GM19239 (cell line): Measurements from ENCODE around the gene ICA1.
A peak's percentile ranks its signal among the peaks of the same experiment; 100 is the strongest.

Experiments used
- DNase-seq: peaks from one replicate; pipeline ENCODE4 v3.0.0; 2011; ENCODE audit warnings: low spot score; ENCODE audit not compliant: insufficient read length
- FAIRE-seq: peaks from 2 replicates; lab custom pipeline; 2011; peaks lifted over from hg19 to GRCh38; lab: Jason Lieb, UNC

Gene ICA1

DNA sequence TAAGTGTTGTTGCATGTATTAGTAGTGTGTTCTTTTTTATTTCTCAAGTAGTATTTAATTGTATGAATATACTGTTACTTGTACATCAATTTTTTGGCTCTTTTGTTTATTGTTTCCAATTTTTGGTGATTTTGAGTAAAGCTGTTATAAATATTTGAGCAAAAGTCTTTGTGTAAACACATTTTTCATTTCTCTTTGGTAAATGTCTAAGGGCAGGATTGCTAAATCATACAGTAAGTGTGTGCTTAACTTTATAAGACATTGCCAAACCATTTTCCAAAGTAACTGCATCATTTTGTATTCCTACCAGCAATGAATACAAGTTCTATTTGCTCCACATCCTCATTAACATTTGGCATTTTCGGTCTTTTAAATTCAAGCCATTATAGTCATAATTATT is 92.8 kb downstream of the ICA1 start:
- FAIRE-seq (no peak), DNase-seq (no peak)

DNA sequence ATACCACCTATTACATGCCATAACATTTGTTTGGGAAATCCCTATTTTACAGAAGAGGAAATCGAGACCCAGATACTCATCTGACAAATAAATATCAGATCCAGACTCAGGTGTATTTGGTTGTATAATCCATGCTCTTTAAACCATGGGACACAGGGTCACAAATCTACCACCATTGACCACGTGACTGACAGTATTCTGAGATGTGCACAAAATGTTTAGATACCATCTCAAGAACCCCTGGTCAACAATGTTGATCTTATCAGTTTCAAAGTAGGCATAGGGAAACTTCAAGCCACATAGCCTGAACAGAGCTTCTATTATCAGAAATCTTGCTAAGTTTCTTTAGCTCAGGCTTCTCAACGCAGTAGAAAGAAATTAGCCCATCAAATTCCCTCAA is 93.6 kb downstream of the ICA1 start:
- DNase-seq: no peak
- peak; percentile 18 for FAIRE-seq

DNA sequence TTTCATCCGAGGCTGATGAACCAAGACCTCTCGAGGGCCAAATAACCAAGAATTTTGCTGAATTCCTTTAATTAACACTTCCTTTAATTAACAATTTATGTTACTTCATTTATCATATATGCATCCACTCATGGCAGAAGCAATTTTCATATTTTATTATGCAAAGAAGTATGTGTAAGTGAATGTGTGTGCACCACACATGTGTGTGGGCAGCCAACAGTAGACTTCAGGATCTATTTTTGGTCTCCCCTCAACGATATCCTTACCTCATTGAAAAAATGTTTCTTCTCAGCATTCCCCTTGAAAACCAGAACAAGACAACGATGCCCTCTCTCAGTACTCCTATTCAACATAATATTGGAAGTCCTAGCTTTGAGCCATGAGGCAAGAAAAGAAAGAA is 96.8 kb downstream of the ICA1 start:
- FAIRE-seq (no peak), DNase-seq (no peak)

DNA sequence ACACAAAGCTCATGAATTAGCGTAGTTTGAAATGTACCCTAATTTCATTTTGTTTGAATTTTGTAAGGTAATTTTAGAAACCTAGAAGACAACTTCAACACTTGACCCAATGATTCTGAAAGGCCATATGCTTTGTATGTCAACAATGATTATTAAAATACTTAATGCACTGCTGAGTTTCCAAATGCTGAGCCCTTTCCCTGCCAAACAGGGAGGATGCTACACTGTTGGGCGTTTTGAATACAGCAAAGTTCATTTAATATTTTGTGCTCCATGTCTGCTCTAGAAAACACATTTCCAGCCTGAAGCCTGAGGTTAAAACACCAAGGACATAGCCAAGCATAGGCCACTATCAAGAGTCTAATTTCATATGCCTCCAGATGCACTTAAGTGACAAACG is 99.8 kb downstream of the ICA1 start:
- no peak for FAIRE-seq
- no peak for DNase-seq

DNA sequence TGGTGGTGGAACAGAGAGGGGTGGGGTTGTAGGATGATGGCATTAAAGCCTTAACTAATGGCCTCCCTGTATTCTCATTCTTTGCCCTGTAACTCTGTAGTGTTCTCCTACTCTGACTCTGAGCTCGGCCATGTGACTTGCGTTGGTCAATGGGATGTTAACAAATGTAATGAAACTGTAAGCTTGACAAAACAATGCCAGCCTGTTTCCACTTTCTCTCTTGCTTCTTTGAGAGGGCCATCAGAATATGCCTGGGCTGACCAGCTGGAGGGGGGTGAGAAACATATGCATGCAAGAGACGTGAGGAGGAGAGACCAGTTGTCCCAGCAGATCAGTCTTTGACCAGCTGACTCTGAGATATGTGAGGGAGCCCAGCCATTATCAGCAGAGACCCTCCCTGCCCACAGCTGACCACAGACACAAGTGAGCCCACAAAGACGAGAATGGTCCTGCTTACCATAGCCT is 100.6 kb downstream of the ICA1 start:
- DNase-seq: no peak
- no peak for FAIRE-seq

DNA sequence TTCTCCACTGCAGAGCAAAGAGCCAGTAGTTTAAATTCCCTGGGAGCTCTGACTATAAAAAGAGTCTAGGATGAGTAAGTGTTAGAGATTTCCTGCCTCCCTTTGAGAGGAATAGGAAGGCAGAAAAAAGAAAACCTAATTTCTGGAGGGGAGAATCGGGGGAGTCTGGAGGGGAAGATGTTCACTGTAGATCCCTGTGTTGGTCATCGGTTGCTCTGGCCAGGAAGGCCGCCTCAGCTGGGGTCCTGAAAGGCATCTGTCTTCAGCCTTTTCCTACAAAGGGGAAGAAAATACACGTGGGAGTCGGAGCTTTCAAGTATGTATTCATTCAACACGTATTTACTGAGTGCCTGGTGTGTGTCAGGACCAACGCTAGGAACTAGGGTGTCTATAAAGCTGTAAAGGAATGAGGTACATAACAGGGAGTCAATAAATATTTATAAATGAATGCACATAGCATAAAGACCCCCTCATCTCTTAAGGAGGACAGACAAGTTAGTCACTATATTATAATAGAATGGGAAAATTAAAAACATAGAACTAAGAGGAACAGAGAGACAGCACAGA is 101.1 kb downstream of the ICA1 start:
- no peak for FAIRE-seq
- no peak for DNase-seq

DNA sequence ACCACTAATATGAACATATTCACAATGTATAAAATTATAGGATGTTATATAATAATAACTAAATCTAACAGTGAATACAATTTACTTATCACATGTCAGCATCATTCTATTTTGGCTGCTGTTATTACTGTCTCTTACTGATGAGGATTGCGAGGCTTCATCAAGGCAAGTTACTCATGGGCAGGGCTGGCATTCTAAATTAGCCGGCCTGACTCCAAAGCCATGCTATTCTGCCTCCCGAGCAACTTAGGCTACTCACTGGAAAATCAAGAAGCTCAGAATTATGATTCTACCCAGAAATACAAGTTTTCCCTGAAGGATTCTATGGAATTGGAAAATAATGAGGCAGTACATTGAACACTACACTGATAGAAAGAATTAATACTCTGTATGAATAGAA is 101.7 kb downstream of the ICA1 start:
- FAIRE-seq (no peak), DNase-seq (no peak)

DNA sequence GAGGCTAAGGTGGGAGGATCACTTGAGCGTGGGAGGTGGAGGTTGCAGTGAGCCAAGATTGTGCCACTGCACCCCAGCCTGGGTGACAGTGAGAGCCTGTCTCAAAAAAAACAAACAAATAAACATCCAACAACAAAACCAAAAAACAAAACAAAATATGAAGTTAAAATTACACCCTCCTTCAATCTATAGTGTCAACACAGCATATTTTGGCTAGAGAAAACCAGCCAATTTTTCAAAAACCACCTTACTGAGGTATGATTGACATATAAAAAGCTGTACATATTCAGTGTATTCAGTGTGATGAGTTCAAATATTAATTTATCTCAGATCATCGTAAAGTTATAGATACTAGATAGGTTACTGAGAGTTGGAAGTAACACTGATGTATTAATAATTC is 102.4 kb downstream of the ICA1 start:
- DNase-seq: no peak
- no peak for FAIRE-seq

DNA sequence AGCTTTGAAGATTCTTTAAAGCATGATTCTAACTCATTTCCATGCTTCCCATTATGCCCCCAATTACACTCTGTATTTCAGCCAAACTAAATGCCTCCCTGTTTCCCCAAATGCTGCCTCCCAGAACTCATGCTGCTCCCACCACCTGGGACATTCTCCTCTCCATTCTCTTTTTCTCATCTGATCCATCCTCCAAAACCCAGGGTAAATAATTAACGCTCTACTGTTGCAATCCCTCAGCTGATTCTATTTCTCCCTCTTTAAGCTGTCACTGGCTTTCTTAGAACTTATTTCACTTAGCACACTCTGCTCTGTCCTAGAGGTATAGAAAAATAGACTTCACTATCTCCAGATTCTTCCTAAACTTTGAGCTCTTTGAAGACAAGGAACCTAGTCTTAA is 104.7 kb downstream of the ICA1 start:
- FAIRE-seq (no peak), DNase-seq (no peak)

DNA sequence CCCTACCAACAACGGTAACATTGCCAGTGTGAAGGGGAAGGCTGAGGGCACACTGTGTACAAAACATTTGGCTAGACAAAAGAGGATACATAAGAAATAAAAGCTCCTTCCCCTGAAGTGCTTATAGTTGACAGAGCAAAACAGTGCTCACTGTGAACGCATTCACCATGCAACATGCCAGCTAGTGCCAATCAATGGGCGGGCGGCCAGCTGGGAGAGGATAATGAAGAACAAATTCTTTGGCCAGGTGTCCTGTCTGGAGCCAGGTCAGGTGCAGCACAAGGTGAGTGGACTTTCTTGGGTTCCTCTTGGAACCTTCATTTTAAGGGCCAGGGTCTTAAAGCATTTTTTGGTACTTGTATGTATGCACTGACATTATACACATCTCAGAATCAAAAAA is 106.1 kb downstream of the ICA1 start:
- DNase-seq (no peak), FAIRE-seq (no peak)

DNA sequence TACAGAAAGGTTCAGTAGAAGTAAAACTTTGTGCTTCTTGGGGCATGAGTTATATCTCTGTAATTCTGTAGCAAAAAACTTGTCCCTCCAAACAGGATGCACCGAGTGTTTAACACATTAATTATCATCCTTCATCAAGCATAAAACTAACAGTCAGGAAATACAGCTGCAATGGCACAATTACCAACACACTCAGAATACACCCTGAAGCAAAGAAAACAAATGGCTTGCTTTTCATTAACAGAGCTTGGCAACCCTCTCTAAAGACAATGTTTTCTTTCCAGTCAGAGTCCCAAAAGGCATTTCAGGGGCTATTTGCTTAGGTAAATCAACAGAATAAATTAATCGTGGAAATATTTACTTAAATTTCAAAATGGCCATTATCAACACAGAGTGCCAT is 107.7 kb downstream of the ICA1 start:
- DNase-seq (no peak), FAIRE-seq (no peak)

DNA sequence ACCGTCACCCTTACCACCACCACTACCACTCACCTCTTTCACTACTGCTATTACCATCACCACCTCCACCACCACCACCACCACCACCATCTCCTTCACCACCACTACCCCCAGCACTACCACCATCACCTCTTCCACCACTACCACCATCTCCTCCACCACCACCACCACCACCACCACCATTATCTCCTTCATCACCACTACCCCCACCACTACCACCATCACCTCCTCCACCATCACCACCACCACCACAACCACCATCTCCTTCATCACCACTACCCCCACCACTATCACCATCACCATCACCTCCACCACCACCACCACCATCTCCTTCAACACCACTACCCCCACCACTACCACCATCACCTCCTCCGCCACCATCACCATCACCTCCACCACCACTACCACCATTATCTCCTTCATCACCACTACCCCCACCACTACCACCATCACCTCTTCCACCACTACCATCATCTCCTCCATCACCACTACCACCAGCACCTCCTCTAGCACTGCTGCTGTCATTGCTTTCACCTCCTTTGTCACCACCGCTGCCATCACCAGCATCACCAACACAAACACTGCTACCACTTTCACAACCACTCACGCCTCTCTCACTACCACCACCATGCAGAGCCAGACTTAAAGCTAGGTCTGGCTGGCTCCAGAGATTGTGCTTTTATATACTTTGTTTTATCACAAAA is 109.3 kb downstream of the ICA1 start:
- no peak for FAIRE-seq
- no peak for DNase-seq

DNA sequence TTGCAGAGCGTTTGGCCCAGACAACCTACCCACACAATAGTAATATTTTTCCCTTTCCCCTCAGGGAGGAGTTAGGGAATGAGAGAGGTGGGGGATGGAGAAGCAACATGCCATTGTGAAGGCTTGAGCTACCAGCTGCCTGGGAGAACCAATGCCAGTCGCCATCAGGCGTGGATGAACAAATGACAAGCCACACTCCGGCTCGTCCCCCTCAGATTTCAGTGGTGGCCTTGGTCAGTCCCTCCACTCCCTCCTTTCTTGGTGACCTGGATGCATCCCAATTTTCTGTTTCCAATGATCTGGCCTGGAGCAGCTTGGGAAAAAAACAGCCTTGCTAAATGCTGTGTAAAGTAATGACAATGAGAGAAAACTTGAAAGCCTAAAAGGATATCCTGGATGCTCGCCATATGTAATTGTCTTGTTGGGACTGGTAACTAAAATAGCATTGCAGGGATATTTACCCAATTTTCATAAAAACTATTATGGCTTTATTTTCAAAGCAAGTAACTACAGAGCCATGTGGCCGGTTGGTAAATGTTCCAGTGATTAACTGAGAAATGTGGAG is 110.7 kb downstream of the ICA1 start:
- no peak for DNase-seq
- no peak for FAIRE-seq

DNA sequence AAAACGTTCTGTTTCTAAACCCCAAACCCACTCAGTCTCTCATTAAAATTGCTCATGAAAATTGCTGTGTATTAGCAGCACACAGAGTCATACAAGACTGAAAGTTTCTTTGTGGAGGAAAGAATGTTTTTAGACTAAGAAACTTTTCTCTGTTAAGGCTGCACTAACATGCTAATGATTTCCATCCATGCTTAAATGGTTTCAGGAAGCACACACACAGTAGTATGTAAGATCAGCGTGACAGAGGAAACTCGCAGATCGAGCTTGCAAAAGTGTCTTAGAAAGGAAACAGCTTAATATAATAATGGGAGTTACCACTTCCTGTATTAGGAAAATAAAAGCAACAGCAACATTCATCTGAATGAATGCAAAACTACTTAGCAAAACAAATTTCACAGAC is 112.7 kb downstream of the ICA1 start:
- DNase-seq: no peak
- peak; percentile 86 for FAIRE-seq

DNA sequence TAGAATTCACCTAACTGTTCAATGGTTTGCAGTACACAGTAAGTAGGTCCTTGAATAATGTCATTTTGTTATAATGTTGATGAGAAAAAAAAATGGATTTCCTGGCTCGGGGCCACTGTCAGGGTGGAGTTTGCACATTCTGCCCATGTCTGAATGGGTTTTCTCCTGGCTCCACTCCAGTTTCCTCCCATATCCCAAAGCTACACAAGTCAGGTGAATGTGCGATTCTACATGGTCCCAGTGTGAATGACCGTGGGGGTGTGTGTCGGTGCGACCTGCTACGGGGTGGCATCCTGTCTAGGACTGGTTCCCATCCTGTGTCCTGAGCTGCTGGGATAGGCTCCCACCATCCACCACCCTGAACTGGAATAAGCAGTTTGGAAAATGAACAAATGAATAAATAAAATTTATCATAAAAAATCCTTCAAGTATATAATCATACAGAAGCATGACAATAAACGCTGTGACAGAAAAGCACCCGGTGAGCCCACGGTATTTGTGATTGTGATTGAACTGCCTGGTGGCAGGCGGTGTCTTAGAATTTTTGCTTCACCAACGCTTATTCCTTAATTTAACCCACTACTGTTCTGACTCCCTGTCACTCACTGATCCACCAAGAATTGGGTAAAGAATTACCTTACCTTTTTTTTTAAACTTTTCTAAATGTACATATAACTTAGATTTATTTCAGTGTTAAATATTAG is 114.1 kb downstream of the ICA1 start:
- no peak for DNase-seq
- FAIRE-seq: no peak

DNA sequence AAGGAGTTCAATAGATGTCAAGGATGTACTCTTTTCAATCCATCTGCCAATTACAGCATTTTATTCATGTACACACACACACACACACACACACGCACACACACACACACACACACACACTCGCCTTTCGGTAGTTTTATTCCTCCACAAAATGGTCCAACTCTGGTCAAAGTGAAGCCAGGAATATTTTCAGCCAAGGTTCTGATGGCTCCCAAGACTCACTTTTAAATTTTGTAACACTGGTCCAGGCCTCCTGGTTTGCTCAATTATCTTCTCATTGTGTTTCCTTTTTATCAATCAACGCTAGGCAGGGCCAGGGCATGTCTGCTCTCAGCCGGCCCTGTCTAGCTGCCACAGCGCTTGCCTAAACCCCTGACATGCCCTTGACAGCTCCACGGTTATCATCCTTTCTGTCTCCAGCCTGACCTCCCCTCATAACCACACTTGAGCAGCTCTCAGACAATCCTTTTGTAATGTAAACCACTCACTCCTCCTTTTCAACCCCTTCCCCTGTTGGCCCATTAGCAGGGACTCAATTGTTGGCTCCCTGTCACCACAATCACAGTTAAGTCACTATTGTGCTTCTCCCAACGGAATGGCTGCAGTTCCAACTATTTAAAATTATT is 115.1 kb downstream of the ICA1 start:
- no peak for DNase-seq

DNA sequence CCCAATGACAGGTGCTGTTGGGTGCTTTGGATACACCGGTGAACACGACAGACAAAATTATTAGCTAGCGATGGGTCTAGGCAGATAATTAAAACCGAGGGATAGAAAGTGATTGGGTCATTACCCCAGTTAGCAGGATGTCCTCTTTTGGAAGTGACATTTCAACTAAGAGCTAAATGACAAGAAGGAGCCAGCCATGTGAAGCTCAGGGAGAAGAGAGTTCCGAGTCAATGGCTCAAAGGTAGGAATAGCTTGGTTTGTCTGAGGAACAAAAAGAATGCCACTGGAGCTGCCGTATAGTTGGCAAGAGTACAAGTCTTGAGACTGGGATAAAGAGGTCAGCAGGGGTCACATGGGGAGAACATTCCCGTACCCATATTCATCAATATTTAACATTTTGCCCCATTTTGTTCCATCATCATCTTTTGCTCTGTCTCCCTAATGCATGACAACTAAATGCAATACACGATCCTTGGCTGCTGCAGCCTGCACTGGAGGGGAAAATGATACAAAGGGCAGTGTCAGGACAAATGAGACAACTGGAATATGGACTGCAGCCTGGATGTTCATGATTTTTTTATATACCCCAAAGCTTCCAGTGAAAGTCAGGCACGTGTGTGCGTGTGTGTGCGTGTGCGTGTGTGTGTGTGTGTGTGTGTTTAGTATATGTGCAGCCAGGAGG is 115.7 kb downstream of the ICA1 start:
- DNase-seq (no peak), FAIRE-seq (no peak)

More for the DNA sequence above, 115.1 kb downstream of the ICA1 start:
- no peak for FAIRE-seq

DNA sequence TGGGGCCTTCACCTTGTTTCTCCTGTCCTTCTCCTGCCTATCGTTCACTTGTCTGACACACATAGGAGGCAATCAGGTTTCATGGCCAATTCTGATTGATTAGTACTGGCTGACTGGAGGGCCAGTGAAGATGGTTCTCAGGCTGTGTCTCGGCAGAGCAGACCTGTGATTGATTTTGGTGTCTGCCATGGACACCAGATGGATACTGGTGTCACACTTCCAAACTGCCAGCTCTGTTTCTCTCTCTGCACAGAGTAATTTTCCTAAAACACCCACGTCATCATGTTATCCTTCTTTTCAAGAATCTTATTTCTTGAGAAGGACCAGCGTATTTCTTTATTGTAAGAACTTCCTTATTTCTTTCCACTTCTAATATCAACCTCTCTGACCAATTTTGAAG is 117.1 kb downstream of the ICA1 start:
- FAIRE-seq (peak; percentile 72), DNase-seq (no peak)

DNA sequence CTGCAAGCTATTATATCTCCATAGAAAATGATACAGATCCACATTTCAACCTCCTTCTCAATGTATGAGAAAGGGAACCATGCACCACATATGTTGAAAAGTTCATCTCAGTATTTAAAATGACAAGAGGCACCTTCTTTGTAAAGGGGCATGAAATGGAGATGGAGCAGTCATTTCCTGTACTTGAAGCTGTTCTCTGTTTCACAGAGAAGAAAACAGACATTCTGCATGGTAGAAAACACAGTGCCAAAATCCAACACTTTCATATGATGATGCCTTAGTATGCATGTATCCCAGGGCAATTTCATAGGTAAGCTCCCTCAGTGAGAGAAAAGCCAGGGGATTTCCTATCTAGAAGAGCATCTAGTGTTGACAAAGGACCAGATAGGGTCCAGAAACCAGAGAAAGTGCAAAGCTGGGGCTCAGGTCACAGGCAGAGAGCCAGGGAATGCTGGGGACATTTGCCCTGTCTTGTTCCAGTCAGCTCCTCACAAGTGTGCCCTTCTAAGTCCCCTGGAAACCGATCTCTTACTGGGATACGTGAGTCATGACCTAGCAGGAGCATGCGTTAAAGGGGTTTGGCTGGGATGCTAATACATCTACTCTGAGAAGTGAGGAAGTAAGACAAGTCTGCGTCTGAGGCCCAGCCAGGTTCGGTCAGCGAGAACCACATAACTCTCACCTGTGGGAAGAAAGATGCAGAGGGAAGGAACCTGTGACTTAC is 118.7 kb downstream of the ICA1 start:
- FAIRE-seq: no peak
- no peak for DNase-seq

DNA sequence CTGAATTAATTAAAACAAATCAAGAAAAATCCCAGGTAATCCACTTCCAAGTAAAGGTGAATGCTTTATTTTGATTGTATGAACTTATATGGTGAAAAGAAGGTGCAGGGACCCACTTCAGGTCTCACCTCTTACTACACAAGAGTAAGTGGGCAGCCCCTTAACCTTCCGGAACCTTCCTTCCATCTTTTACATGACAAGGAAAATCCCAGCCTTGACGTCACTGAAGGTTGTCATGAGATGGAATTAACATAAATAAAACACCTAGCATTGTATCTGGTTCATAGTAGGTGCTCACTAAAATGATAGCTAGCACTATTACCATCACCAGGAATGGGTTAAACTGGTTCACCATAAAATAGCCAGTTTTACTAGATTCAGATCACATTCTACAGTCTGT is 119.5 kb downstream of the ICA1 start:
- no peak for FAIRE-seq
- no peak for DNase-seq
